HCT116 (cell line): ENCODE results near the gene TWSG1. TPM values are rescaled to one million over a fixed set of nuclear protein-coding genes. Genes with fewer than 3 reads are reported as not detected.

Experiments used
- ATAC-seq: fragments of 200-7000 bp; cut with Tn5 transposase; 2 replicates; pipeline ENCODE4 v1.9.1; 2020; ENCODE audit warnings: mild to moderate bottlenecking, moderate library complexity
- BruUV-seq: library from RNA; stranded (reverse); fragments of 400-500 nt; replicated peaks from 2 replicates; lab custom pipeline; 2021; lab: Mats Ljungman, UMichigan
- CTCF ChIA-PET: fragments of 300-600 bp; sonication (Branson Sonifier 250); formaldehyde crosslinking; loops from one replicate; lab custom pipeline; 2021; ENCODE audit warnings: antibody characterized with exemption; lab: Charles Lee
- POLR2A ChIA-PET: fragments of 300-600, 350-600 bp; sonication (Branson Sonifier 250); formaldehyde crosslinking; loops from one replicate; lab custom pipeline; 2021; ENCODE audit warnings: antibody characterized with exemption; lab: Charles Lee
- RAD21 ChIA-PET, 2 experiments: fragments of 300-600 bp; sonication (Branson Sonifier 250); formaldehyde crosslinking; loops; one replicate each; lab custom pipeline; 2023; ENCODE audit warnings: low total read pairs in 2 of 2; ENCODE audit not compliant: uncharacterized antibody in 2 of 2, unreplicated experiment in 2 of 2, low non-redundant PET in 1 of 2; lab: Charles Lee
- DNase-seq: peaks from one replicate; pipeline ENCODE4 v3.0.0-alpha.2; 2010; ENCODE audit warnings: low read depth, low spot score
- H2AFZ ChIP-seq: fragments of 200-600 bp; shearing (Covaris generic), sonication (generic); 2 replicates; pipeline ENCODE4 v1.6.1; 2017; ENCODE audit warnings: low read depth, mixed run types, mixed read lengths, antibody characterized with exemption, low read length; ENCODE audit not compliant: poor library complexity, severe bottlenecking
- H3K27ac ChIP-seq: 2 replicates; pipeline ENCODE4 v1.5.1; 2012; ENCODE audit warnings: low read depth, low read length
- H3K27me3 ChIP-seq: fragments of 200-600 bp; sonication (generic); 2 replicates; pipeline ENCODE4 v1.6.1; 2016; ENCODE audit warnings: mixed run types, low read length, mixed read lengths; ENCODE audit not compliant: insufficient read depth
- H3K36me3 ChIP-seq, 2 experiments: fragments of 200-500 bp in 1 of 2; fragments of 200-600 bp in 1 of 2; sonication (Bioruptor generic) in 1 of 2; sonication (generic) in 1 of 2; 2 replicates each; pipeline versions ENCODE4 v1.5.1 to v1.6.1; 2014 to 2016; ENCODE audit warnings: low read length in 2 of 2, inconsistent platforms in 1 of 2, mixed read lengths in 1 of 2, mixed run types in 1 of 2; ENCODE audit not compliant: insufficient read depth in 2 of 2, control insufficient read depth in 1 of 2
- H3K4me1 ChIP-seq, 2 experiments: fragments of 200-600 bp in 1 of 2; sonication (generic) in 1 of 2; 2 replicates each; pipeline versions ENCODE4 v1.5.1 to v1.6.1; 2012 to 2017; ENCODE audit warnings: low read length in 2 of 2, inconsistent platforms in 1 of 2, mild to moderate bottlenecking in 1 of 2, mixed read lengths in 1 of 2, mixed run types in 1 of 2, moderate library complexity in 1 of 2; ENCODE audit not compliant: insufficient read depth in 2 of 2, control insufficient read depth in 1 of 2
- H3K4me2 ChIP-seq: fragments of 200-600 bp; sonication (generic); 2 replicates; pipeline ENCODE4 v1.6.1; 2017; ENCODE audit warnings: mixed run types, low read length, mixed read lengths
- H3K4me3 ChIP-seq, 2 experiments: fragments of 200-600 bp in 1 of 2; sonication (generic) in 1 of 2; replicated peaks in 1 of 2; 2 replicates each; pipeline ENCODE4 v1.5.1; 2011 to 2016; ENCODE audit warnings: low read length in 2 of 2, control low read depth in 1 of 2, low read depth in 1 of 2, mild to moderate bottlenecking in 1 of 2, mixed read lengths in 1 of 2, mixed run types in 1 of 2
- H3K79me2 ChIP-seq: fragments of 200-600 bp; sonication (generic); 2 replicates; pipeline ENCODE4 v1.6.1; 2017; ENCODE audit warnings: mild to moderate bottlenecking, mixed run types, low read length, moderate library complexity, mixed read lengths; ENCODE audit not compliant: insufficient read depth
- H3K9ac ChIP-seq: fragments of 200-600 bp; sonication (generic); 2 replicates; pipeline ENCODE4 v1.6.1; 2016; ENCODE audit warnings: low read length, mixed read lengths
- H3K9me2 ChIP-seq: fragments of 200-600 bp; sonication (generic), shearing (Covaris generic); 2 replicates; pipeline ENCODE4 v1.6.1; 2017; ENCODE audit warnings: mixed run types, mild to moderate bottlenecking, moderate library complexity; ENCODE audit not compliant: insufficient read depth
- H3K9me3 ChIP-seq, 2 experiments: fragments of 200-500 bp in 1 of 2; fragments of 200-600 bp in 1 of 2; sonication (Bioruptor generic) in 1 of 2; sonication (generic) in 1 of 2; 2 replicates each; pipeline ENCODE4 v1.6.1; 2014 to 2017; ENCODE audit warnings: low read length in 2 of 2, mixed read lengths in 2 of 2, inconsistent platforms in 1 of 2, low read depth in 1 of 2, mild to moderate bottlenecking in 1 of 2, mixed run types in 1 of 2, moderate library complexity in 1 of 2; ENCODE audit not compliant: control insufficient read depth in 1 of 2, insufficient read depth in 1 of 2
- H4K20me1 ChIP-seq: fragments of 200-600 bp; sonication (generic), shearing (Covaris generic); 2 replicates; pipeline ENCODE4 v1.6.1; 2017; ENCODE audit warnings: mixed run types, mild to moderate bottlenecking, moderate library complexity; ENCODE audit not compliant: insufficient read depth
- CBX3 ChIP-seq: IDR thresholded peaks from 2 replicates; pipeline ENCODE4 v1.6.1; 2012; ENCODE audit warnings: low read depth
- CEBPB ChIP-seq: IDR thresholded peaks from 2 replicates; pipeline ENCODE4 v1.6.1; 2012; ENCODE audit warnings: low read depth
- FOSL1 ChIP-seq: IDR thresholded peaks from 2 replicates; pipeline ENCODE4 v1.6.1; 2012; ENCODE audit warnings: low read depth
- JUND ChIP-seq: IDR thresholded peaks from 2 replicates; pipeline ENCODE4 v1.6.1; 2012
- POLR2A ChIP-seq: IDR thresholded peaks from 2 replicates; pipeline ENCODE4 v1.7.0; 2011; ENCODE audit warnings: borderline replicate concordance; ENCODE audit not compliant: insufficient read depth, insufficient read length; ENCODE audit errors: extremely low read depth
- RAD21 ChIP-seq: IDR thresholded peaks from 2 replicates; pipeline ENCODE4 v1.6.1; 2012; ENCODE audit warnings: low read depth, mild to moderate bottlenecking
- SIN3A ChIP-seq: IDR thresholded peaks from 2 replicates; pipeline ENCODE4 v1.6.1; 2012; ENCODE audit warnings: low read depth
- SP1 ChIP-seq: IDR thresholded peaks from 2 replicates; pipeline ENCODE4 v1.6.1; 2012; ENCODE audit warnings: low read depth
- TCF7L2 ChIP-seq: IDR thresholded peaks from 2 replicates; pipeline ENCODE4 v1.7.0; 2011; ENCODE audit warnings: borderline replicate concordance, inconsistent platforms; ENCODE audit not compliant: insufficient read depth, insufficient read length; ENCODE audit errors: extremely low read depth
- intact Hi-C: fragments of 100-400 bp; cut with micrococcal nuclease; formaldehyde crosslinking; loops from 2 replicates; pipeline ENCODE4 v1.10.0; 2022
- total RNA-seq: library from RNA; stranded (reverse); gene quantifications from one replicate; pipeline ENCODE4 v1.2.1, GENCODE V29; 2021; ENCODE audit not compliant: unreplicated experiment
- TF ChIP-seq, protein P1 (sequence below): IDR thresholded peaks from 2 replicates; pipeline ENCODE4 v1.6.1; 2012
- TF ChIP-seq, protein P2 (sequence below), 3 experiments: fragments of 200-600 bp in 1 of 3; sonication (generic) in 1 of 3; IDR thresholded peaks in 2 of 3; conservative IDR thresholded peaks in 1 of 3; 2 replicates each; pipeline ENCODE4 v1.5.1; 2012 to 2017; ENCODE audit warnings: low read depth in 2 of 3, low read length in 2 of 3, antibody characterized with exemption in 1 of 3, borderline replicate concordance in 1 of 3, control low read depth in 1 of 3, mild to moderate bottlenecking in 1 of 3, mixed read lengths in 1 of 3, mixed run types in 1 of 3, moderate library complexity in 1 of 3; ENCODE audit not compliant: insufficient read depth in 1 of 3

TWSG1 gene
- total RNA-seq, 1 experiment from 2014 or later = 35.7 TPM

DNA sequence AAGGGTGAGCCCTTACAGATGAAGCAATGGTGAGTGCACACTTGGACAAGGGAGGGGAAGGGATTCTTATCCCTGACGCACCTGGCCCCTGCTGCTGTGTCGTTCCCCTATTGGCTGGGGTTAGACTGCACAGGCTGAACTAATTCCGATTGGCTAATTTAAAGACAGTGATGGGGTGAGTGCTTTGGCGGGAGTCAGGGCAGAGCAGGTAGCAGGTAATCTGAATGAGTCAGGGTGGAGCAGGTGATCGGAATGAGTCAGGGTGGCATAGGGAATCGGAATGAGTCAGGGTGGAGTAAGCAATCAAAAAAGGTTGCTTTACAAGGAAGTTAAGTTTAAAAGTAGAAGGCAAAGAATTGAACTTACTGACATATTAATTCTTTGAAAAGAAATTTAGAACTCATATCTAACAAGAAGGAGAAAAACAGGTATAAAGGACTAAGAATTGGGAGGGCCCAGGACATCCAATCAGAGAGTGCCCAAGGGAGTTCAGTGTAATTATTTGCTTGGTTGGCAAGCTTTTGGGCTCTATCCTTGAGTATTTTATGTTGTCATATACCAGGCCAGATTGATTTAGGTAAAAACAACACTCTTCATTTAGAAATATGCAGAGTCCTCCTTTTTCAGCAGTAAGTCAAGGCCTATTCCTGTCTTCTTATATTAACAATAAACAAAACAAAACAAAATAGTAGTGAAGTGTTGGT, 88.4 kb downstream of the TWSG1 start:
- TF ChIP-seq SIN3A (no peak), POLR2A (no peak), JUND (peak; percentile 78), FOSL1 (peak; percentile 85), CBX3 (peak; percentile 84; the same call in 1 of the 2 replicates), TCF7L2 (no peak), CEBPB (no peak), RAD21 (no peak), SP1 (peak; percentile 64; the same call in 1 of the 2 replicates)
- TF ChIP-seq, protein P1, sequence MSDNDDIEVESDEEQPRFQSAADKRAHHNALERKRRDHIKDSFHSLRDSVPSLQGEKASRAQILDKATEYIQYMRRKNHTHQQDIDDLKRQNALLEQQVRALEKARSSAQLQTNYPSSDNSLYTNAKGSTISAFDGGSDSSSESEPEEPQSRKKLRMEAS = peak; percentile 37; the same call in 1 of the 2 replicates
- TF ChIP-seq, protein P2, sequence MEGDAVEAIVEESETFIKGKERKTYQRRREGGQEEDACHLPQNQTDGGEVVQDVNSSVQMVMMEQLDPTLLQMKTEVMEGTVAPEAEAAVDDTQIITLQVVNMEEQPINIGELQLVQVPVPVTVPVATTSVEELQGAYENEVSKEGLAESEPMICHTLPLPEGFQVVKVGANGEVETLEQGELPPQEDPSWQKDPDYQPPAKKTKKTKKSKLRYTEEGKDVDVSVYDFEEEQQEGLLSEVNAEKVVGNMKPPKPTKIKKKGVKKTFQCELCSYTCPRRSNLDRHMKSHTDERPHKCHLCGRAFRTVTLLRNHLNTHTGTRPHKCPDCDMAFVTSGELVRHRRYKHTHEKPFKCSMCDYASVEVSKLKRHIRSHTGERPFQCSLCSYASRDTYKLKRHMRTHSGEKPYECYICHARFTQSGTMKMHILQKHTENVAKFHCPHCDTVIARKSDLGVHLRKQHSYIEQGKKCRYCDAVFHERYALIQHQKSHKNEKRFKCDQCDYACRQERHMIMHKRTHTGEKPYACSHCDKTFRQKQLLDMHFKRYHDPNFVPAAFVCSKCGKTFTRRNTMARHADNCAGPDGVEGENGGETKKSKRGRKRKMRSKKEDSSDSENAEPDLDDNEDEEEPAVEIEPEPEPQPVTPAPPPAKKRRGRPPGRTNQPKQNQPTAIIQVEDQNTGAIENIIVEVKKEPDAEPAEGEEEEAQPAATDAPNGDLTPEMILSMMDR (IDR thresholded peaks at IDR 0.05 in 2 of 3, conservative IDR thresholded peaks at IDR 0.05 in 1 of 3; ENCODE audit: borderline replicate concordance in 1 of 3, insufficient read depth in 1 of 3, low read depth in 2 of 3, low read length in 2 of 3) = no peak
- peaks cover 0 to 16% of the 10 kb centered on the region in 2 experiments; a peak in 2 of 4 replicates for H3K4me1 ChIP-seq
- no peaks in the 10 kb centered on the region for H4K20me1 ChIP-seq
- no peak overlapping the region for H3K4me3 ChIP-seq
- H3K27ac ChIP-seq = no peak overlapping the region
- ChIA-PET RAD21 (no interaction called here), CTCF (no interaction called here), POLR2A (no interaction called here)
- intact Hi-C loops = no loop called here
- H3K36me3 ChIP-seq = no peaks in the 10 kb centered on the region
- H3K27me3 ChIP-seq = no peaks in the 10 kb centered on the region
- peaks cover 0 to 5% of the 10 kb centered on the region in 2 experiments; a peak in 1 of 4 replicates for H3K9me3 ChIP-seq
- no peak overlapping the region for H3K9ac ChIP-seq
- DNase-seq (peak; percentile 49), ATAC-seq (peak; percentile 56)
- no peaks in the 10 kb centered on the region for H3K79me2 ChIP-seq
- H2AFZ ChIP-seq = peak overlapping the region; percentile 31
- BruUV-seq = no TSS peak
- H3K9me2 ChIP-seq = no peaks in the 10 kb centered on the region
- H3K4me2 ChIP-seq = peak overlapping the region; percentile 28; the same call in 1 of the 2 replicates
